CD4-positive, alpha-beta T cell (primary cell): ENCODE results near the gene SREBF1. TPM values are rescaled to one million over a fixed set of nuclear protein-coding genes. Genes with fewer than 3 reads are reported as not detected.

Source experiments
- ATAC-seq: fragments of 200-7000 bp; cut with Tn5 transposase; one replicate; pipeline ENCODE4 v1.10.0; 2022; ENCODE audit warnings: mild to moderate bottlenecking; ENCODE audit not compliant: poor library complexity
- CTCF ChIA-PET: fragments of 350-600 bp; sonication (Branson Sonifier 250); formaldehyde crosslinking; loops from one replicate; lab custom pipeline; 2021; ENCODE audit warnings: antibody characterized with exemption, inconsistent platforms; lab: Charles Lee
- POLR2A ChIA-PET: fragments of 350-600 bp; sonication (Branson Sonifier 250); formaldehyde crosslinking; loops from one replicate; lab custom pipeline; 2021; ENCODE audit warnings: antibody characterized with exemption, inconsistent platforms; lab: Charles Lee
- DNase-seq, 14 experiments: peaks; one replicate each; pipeline ENCODE4 v3.0.0-alpha.2; 2013 to 2020; ENCODE audit warnings: mixed read lengths in 2 of 14
- H3K27ac ChIP-seq, 2 donors: one replicate each; pipeline versions ENCODE4 v1.5.1 to v1.7.0; 2013; ENCODE audit warnings: low read length in 2 of 2, low read depth in 1 of 2, mild to moderate bottlenecking in 1 of 2
- H3K27me3 ChIP-seq, 2 experiments: 1 replicate in 1 of 2; 2 replicates in 1 of 2; pipeline versions ENCODE4 v1.6.1 to v1.7.0; 2013; ENCODE audit warnings: low read length in 2 of 2, control low read depth in 1 of 2, mild to moderate bottlenecking in 1 of 2, moderate library complexity in 1 of 2; ENCODE audit not compliant: insufficient read depth in 2 of 2, control insufficient read depth in 1 of 2
- H3K36me3 ChIP-seq: one replicate; pipeline ENCODE4 v1.6.1; 2013; ENCODE audit warnings: low read length, control low read depth; ENCODE audit not compliant: insufficient read depth
- H3K4me1 ChIP-seq: one replicate; pipeline ENCODE4 v1.6.1; 2013; ENCODE audit warnings: low read length, control low read depth; ENCODE audit not compliant: insufficient read depth
- H3K4me3 ChIP-seq: one replicate; pipeline ENCODE4 v1.5.1; 2013; ENCODE audit warnings: mild to moderate bottlenecking, low read length, moderate library complexity
- H3K9me3 ChIP-seq, 2 experiments: 1 replicate in 1 of 2; 2 replicates in 1 of 2; pipeline versions ENCODE4 v1.6.1 to v1.7.0; 2013; ENCODE audit warnings: low read length in 2 of 2, mild to moderate bottlenecking in 2 of 2, control low read depth in 1 of 2, moderate library complexity in 1 of 2; ENCODE audit not compliant: control insufficient read depth in 1 of 2, insufficient read depth in 1 of 2
- H3K27ac Mint-ChIP-seq: one replicate; pipeline ENCODE4 v1.8.0; 2020; ENCODE audit warnings: mixed read lengths
- H3K27me3 Mint-ChIP-seq: one replicate; pipeline ENCODE4 v1.8.0; 2021; ENCODE audit warnings: mixed read lengths
- H3K36me3 Mint-ChIP-seq: one replicate; pipeline ENCODE4 v1.8.0; 2021; ENCODE audit warnings: low read depth, mixed read lengths
- H3K4me1 Mint-ChIP-seq: one replicate; pipeline ENCODE4 v1.8.0; 2021; ENCODE audit warnings: low read depth, mixed read lengths
- H3K4me3 Mint-ChIP-seq: one replicate; pipeline ENCODE4 v1.8.0; 2020; ENCODE audit warnings: mild to moderate bottlenecking, mixed read lengths
- H3K9me3 Mint-ChIP-seq: one replicate; pipeline ENCODE4 v1.8.0; 2020; ENCODE audit warnings: mixed read lengths
- intact Hi-C, 2 experiments: fragments of 100-400 bp; cut with DNase I in 1 of 2; cut with micrococcal nuclease in 1 of 2; formaldehyde crosslinking; loops; one replicate each; pipeline versions ENCODE4 v1.15.1 to v1.9.0; 2023 to 2025; cut with DNase I, micrococcal nuclease
- total RNA-seq, 174 experiments: library from RNA in 2 of 174; stranded (reverse) in 2 of 174; gene quantifications; one replicate each; pipeline ENCODE4 v1.2.3 and lab custom pipeline; 2021 to 2026
- TF ChIP-seq, protein P1 (sequence below): fragments of 200-600 bp; IDR thresholded peaks from one replicate; pipeline ENCODE4 v1.8.0; 2022; ENCODE audit warnings: antibody characterized with exemption, mild to moderate bottlenecking

SREBF1 gene
- total RNA-seq, 2 experiments from 2014 or later, result 249 to 264 TPM

DNA sequence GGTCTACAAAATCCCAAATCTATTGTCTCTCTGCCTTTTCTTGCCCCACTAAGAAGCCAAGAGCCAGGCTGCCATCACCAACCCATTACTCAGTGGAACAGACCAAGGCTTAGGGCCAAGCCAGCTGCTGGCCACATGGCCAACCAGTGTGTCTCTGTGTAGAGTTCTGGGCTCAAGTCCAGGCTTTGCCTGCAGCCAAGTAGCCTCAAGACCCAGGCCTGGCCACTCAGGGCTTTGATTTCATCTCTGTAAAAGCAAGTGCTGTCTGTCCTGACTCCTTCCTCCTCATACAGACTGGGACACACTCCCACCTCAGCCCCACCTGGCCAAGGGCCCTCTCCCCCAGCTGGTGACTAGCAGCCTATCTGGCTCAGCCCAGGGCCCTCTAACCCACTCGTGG is 14.6 kb downstream of the SREBF1 start:
- Histone ChIP-seq H3K9me3 (no peaks in the 10 kb centered on the region), H3K27ac (no peak overlapping the region), H3K4me3 (no peak overlapping the region), H3K4me1 (peaks cover 82% of the 10 kb centered on the region), H3K27me3 (no peaks in the 10 kb centered on the region), H3K36me3 (peaks cover 35% of the 10 kb centered on the region)
- Mint-ChIP-seq H3K36me3 (peaks cover 33% of the 10 kb centered on the region), H3K9me3 (no peaks in the 10 kb centered on the region), H3K4me1 (peaks cover 71% of the 10 kb centered on the region), H3K4me3 (peak overlapping the region; percentile 15), H3K27ac (peak overlapping the region; percentile 98), H3K27me3 (no peaks in the 10 kb centered on the region)
- TF ChIP-seq, protein P1, sequence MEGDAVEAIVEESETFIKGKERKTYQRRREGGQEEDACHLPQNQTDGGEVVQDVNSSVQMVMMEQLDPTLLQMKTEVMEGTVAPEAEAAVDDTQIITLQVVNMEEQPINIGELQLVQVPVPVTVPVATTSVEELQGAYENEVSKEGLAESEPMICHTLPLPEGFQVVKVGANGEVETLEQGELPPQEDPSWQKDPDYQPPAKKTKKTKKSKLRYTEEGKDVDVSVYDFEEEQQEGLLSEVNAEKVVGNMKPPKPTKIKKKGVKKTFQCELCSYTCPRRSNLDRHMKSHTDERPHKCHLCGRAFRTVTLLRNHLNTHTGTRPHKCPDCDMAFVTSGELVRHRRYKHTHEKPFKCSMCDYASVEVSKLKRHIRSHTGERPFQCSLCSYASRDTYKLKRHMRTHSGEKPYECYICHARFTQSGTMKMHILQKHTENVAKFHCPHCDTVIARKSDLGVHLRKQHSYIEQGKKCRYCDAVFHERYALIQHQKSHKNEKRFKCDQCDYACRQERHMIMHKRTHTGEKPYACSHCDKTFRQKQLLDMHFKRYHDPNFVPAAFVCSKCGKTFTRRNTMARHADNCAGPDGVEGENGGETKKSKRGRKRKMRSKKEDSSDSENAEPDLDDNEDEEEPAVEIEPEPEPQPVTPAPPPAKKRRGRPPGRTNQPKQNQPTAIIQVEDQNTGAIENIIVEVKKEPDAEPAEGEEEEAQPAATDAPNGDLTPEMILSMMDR, result no peak
- POLR2A ChIA-PET, result interaction anchor here (1.2 kb wide), 1 partner anchor 14 kb away, joined by 3 read pairs; no protein-coding TSS in a partner anchor
- CTCF ChIA-PET, result interaction anchor here (0.8 kb wide), 1 partner anchor 10 kb away, joined by 3 read pairs; no protein-coding TSS in a partner anchor
- no peak for DNase-seq
- intact Hi-C loops, result loop anchor here (2.0 to 5.0 kb wide), 2 partner anchors 19 to 155 kb away; no protein-coding TSS in a partner anchor
- no peak for ATAC-seq

DNA sequence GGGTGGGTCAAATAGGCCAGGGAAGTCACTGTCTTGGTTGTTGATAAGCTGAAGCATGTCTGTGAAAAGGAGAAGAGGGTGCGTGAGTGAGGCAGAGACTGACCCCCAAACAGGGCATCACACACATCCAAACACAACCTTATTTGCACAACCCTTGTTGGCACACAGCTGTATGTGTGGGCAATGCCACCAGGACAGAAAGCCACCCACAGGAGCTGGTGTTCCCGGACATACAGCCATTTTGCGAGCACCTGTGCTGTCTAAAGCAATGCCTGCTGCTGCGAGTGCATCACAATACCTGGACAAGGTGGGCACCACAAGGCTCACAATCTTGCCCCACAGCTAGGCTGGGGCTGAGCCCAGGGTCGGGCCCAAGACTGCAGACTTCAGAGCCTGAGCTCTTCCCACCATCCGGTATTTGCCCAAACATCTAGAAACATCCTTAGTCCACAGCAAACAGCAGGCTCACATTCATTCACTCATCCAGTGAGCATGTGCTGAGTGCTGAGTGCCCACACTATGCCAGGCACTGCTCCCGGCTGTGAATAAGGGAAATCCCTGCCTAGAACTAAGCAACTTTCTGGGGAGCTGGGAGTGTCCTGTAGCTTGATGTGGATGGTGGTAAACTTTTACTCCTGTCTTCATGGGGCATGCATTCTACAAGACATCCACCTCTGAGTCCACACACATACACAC is 16.2 kb downstream of the SREBF1 start:
- Mint-ChIP-seq H3K9me3 (no peaks in the 10 kb centered on the region), H3K27ac (no peak overlapping the region), H3K27me3 (no peaks in the 10 kb centered on the region), H3K4me1 (peaks cover 57% of the 10 kb centered on the region), H3K36me3 (peaks cover 45% of the 10 kb centered on the region), H3K4me3 (peak overlapping the region; percentile 15)
- peaks cover 48% of the 10 kb centered on the region for H3K36me3 ChIP-seq
- H3K4me3 ChIP-seq, result no peak overlapping the region
- no peak for ATAC-seq
- DNase-seq, result no peak
- peaks cover 67% of the 10 kb centered on the region for H3K4me1 ChIP-seq
- CTCF ChIA-PET, result interaction anchor here (1.0 kb wide), 1 partner anchor 8 kb away, joined by 3 read pairs; no protein-coding TSS in a partner anchor
- POLR2A ChIA-PET, result interaction anchor here (0.6 to 1.0 kb wide), 2 partner anchors 15 to 69 kb away, joined by 3 read pairs; no protein-coding TSS in a partner anchor
- H3K27ac ChIP-seq, result no peak overlapping the region
- intact Hi-C loops, result loop anchor here in 1 of 2 experiments (5.0 kb wide), 1 partner anchor 157 kb away; no protein-coding TSS in a partner anchor
- no peaks in the 10 kb centered on the region for H3K27me3 ChIP-seq
- TF ChIP-seq, protein P1, result no peak
- H3K9me3 ChIP-seq, result no peaks in the 10 kb centered on the region

DNA sequence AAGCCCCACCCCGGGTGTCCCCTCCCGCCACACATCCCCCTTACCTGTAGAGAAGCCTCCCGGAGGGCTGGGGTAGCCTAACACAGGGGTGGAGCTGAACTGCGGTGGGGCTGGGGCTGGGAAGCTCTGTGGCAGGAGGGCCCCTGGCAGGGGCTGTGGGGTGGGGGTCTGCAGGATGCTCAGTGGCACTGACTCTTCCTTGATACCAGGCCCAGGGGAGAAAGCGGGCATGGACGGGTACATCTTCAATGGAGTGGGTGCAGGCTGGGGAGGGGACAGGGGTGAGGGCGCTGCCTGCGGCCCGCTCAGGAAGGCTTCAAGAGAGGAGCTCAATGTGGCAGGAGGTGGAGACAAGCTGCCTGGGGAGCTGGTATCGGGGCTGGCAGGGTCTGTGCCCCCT is 16.7 kb downstream of the SREBF1 start:
- Mint-ChIP-seq H3K9me3 (no peaks in the 10 kb centered on the region), H3K4me3 (peak overlapping the region; percentile 8), H3K36me3 (peaks cover 50% of the 10 kb centered on the region), H3K27ac (peak overlapping the region; percentile 61), H3K27me3 (no peaks in the 10 kb centered on the region), H3K4me1 (peaks cover 52% of the 10 kb centered on the region)
- no peak for ATAC-seq
- no peak overlapping the region for H3K4me3 ChIP-seq
- intact Hi-C loops, result loop anchor here in 1 of 2 experiments (5.0 kb wide), 1 partner anchor 157 kb away; no protein-coding TSS in a partner anchor
- DNase-seq, result no peak
- CTCF ChIA-PET, result interaction anchor here (1.0 kb wide), 1 partner anchor 9 kb away, joined by 3 read pairs; no protein-coding TSS in a partner anchor
- H3K27ac ChIP-seq, result no peak overlapping the region
- peaks cover 61% of the 10 kb centered on the region for H3K4me1 ChIP-seq
- TF ChIP-seq, protein P1, result no peak
- no peaks in the 10 kb centered on the region for H3K9me3 ChIP-seq
- H3K36me3 ChIP-seq, result peaks cover 54% of the 10 kb centered on the region
- H3K27me3 ChIP-seq, result no peaks in the 10 kb centered on the region
- POLR2A ChIA-PET, result interaction anchor here (1.0 kb wide), 1 partner anchor 16 kb away, joined by 3 read pairs; no protein-coding TSS in a partner anchor
